Activated CD8-positive, alpha-beta memory T cell treated with anti-CD3 and anti-CD28 coated beads, Interleukin-2, amount 50 U/mL, for 48 hours (primary cell): Measurements from ENCODE around the gene AP1S1.
A peak's percentile ranks its signal among the peaks of the same experiment; 100 is the strongest.
"Not testable (repeated sequence)": the region's sequence is repeated elsewhere in the genome, so short reads cannot be mapped to it uniquely, and the experiment has no call there.

ENCODE experiments used
- DNase-seq: peaks from one replicate; pipeline ENCODE4 v3.0.0-alpha.2; 2020

AP1S1 gene

GRCh38 chr7:101171442-101171837 is 17.2 kb downstream of the AP1S1 start:
- no peak for DNase-seq

GRCh38 chr7:101172005-101172853 is 18.0 kb downstream of the AP1S1 start:
- no peak for DNase-seq

- peak; percentile 73 for DNase-seq
Observed at GRCh38 chr7:101172854-101173751, 18.8 kb downstream of the AP1S1 start.

GRCh38 chr7:101173752-101174244 is 19.5 kb downstream of the AP1S1 start:
- peak; percentile 90 for DNase-seq

GRCh38 chr7:101174322-101174854 is 20.1 kb downstream of the AP1S1 start:
- no peak for DNase-seq

- no peak for DNase-seq
Observed at GRCh38 chr7:101175664-101176063, 21.4 kb downstream of the AP1S1 start.

GRCh38 chr7:101177644-101178043 is 23.4 kb downstream of the AP1S1 start:
- DNase-seq, result no peak

GRCh38 chr7:101179117-101179516 is 24.8 kb downstream of the AP1S1 start:
- no peak for DNase-seq

GRCh38 chr7:101179713-101180112 is 25.4 kb downstream of the AP1S1 start:
- no peak for DNase-seq

- DNase-seq, result no peak
Observed at GRCh38 chr7:101180130-101180755, 26.0 kb downstream of the AP1S1 start, which contains the start of gene NAT16. NAT16 (minus strand) TSS chr7:101180293; CDS start chr7:101174807, 5,486 bp downstream.

- no peak for DNase-seq
Observed at GRCh38 chr7:101185258-101185839, 31.1 kb downstream of the AP1S1 start.

GRCh38 chr7:101186194-101186593 is 31.9 kb downstream of the AP1S1 start:
- no peak for DNase-seq

GRCh38 chr7:101186844-101187428 is 32.7 kb downstream of the AP1S1 start:
- DNase-seq, result no peak

GRCh38 chr7:101189109-101189508 is 34.8 kb downstream of the AP1S1 start:
- DNase-seq, result no peak

GRCh38 chr7:101195884-101196283 is 41.6 kb downstream of the AP1S1 start:
- DNase-seq, result no peak

GRCh38 chr7:101197991-101198390 is 43.7 kb downstream of the AP1S1 start:
- DNase-seq, result no peak

GRCh38 chr7:101198476-101198875 is 44.2 kb downstream of the AP1S1 start:
- no peak for DNase-seq

GRCh38 chr7:101199522-101199921 is 45.2 kb downstream of the AP1S1 start:
- DNase-seq, result not testable (repeated sequence)

GRCh38 chr7:101200504-101200861 is 46.2 kb downstream of the AP1S1 start:
- no peak for DNase-seq

GRCh38 chr7:101200862-101201599 is 46.8 kb downstream of the AP1S1 start, which contains the start of gene MOGAT3:
MOGAT3 (minus strand) TSS chr7:101201036; CDS start chr7:101200854, 182 bp downstream.
- DNase-seq, result no peak
